HepG2 (cell line): Measurements from ENCODE around the gene N4BP2. TPM values are rescaled to one million over a fixed set of nuclear protein-coding genes. Genes with fewer than 3 reads are reported as not detected.

ENCODE experiments used
- ATAC-seq: fragments of 200-7000 bp; cut with Tn5 transposase; 3 replicates; pipeline ENCODE4 v1.9.1; 2020; ENCODE audit warnings: mild to moderate bottlenecking, moderate library complexity
- BruUV-seq: library from RNA; stranded (reverse); fragments of 400-500 nt; replicated peaks from 2 replicates; lab custom pipeline; 2021; lab: Mats Ljungman, UMichigan
- CTCF ChIA-PET: fragments of 300-600 bp; formaldehyde crosslinking; extraction: SDS; loops from one replicate; lab custom pipeline; 2021; ENCODE audit warnings: low total read pairs, inconsistent platforms, low intra/inter-chr PET ratio; lab: Yijun Ruan, JAX
- POLR2A ChIA-PET: fragments of 350-600 bp; sonication (Branson Sonifier 250); formaldehyde crosslinking; loops from one replicate; lab custom pipeline; 2020; ENCODE audit warnings: antibody characterized with exemption, inconsistent platforms; lab: Yijun Ruan, JAX
- DNase-seq: peaks from one replicate; pipeline ENCODE4 v3.0.0-alpha.2; 2015; ENCODE audit warnings: low spot score
- FAIRE-seq: peaks from 3 replicates; lab custom pipeline; 2011; peaks lifted over from hg19 to GRCh38; lab: Jason Lieb, UNC
- H2AFZ ChIP-seq: one replicate; pipeline ENCODE4 v1.6.1; 2011; ENCODE audit warnings: low read length, inconsistent platforms
- H3K27ac ChIP-seq: fragments of 300-600 bp; 3 replicates; pipeline ENCODE4 v1.8.0; 2011; ENCODE audit warnings: mixed run types, mild to moderate bottlenecking, mixed read lengths, low read length, inconsistent platforms; ENCODE audit not compliant: insufficient read depth; ENCODE audit errors: extremely low read length
- H3K27me3 ChIP-seq, 2 experiments: fragments of 200-600 bp in 1 of 2; 2 replicates in 1 of 2; 3 replicates in 1 of 2; pipeline versions ENCODE4 v1.6.0 to v1.8.0; 2011; ENCODE audit warnings: low read length in 2 of 2, mild to moderate bottlenecking in 2 of 2, moderate library complexity in 2 of 2, inconsistent platforms in 1 of 2; ENCODE audit not compliant: insufficient read depth in 2 of 2, control insufficient read depth in 1 of 2
- H3K36me3 ChIP-seq, 2 experiments: fragments of 200-600 bp in 1 of 2; replicated peaks in 1 of 2; 2 replicates in 1 of 2; 3 replicates in 1 of 2; pipeline versions ENCODE4 v1.5.1 to v1.8.0; 2011; ENCODE audit warnings: low read length in 2 of 2, inconsistent platforms in 1 of 2; ENCODE audit not compliant: insufficient read depth in 2 of 2, control insufficient read depth in 1 of 2
- H3K4me1 ChIP-seq: 2 replicates; pipeline ENCODE4 v1.5.1; 2012; ENCODE audit warnings: low read length, inconsistent platforms; ENCODE audit not compliant: insufficient read depth
- H3K4me2 ChIP-seq: 2 replicates; pipeline ENCODE4 v1.6.0; 2011; ENCODE audit warnings: low read depth, low read length, inconsistent platforms
- H3K4me3 ChIP-seq, 3 experiments: fragments of 200-600 bp in 1 of 3; sonication (generic), shearing (Covaris generic) in 1 of 3; replicated peaks in 1 of 3; 2 replicates each; pipeline ENCODE4 v1.5.1; 2011 to 2016; ENCODE audit warnings: low read length in 3 of 3, inconsistent platforms in 2 of 3, low read depth in 2 of 3, mild to moderate bottlenecking in 2 of 3, control low read depth in 1 of 3, mixed read lengths in 1 of 3; ENCODE audit not compliant: insufficient read depth in 1 of 3
- H3K79me2 ChIP-seq: one replicate; pipeline ENCODE4 v1.6.1; 2011; ENCODE audit warnings: low read length, inconsistent platforms; ENCODE audit not compliant: insufficient read depth
- H3K9ac ChIP-seq: 2 replicates; pipeline ENCODE4 v1.6.0; 2011; ENCODE audit warnings: mild to moderate bottlenecking, low read depth, low read length, inconsistent platforms; ENCODE audit not compliant: insufficient read depth
- H3K9me3 ChIP-seq: 2 replicates; pipeline ENCODE4 v1.5.1; 2012; ENCODE audit warnings: mild to moderate bottlenecking, low read length
- H4K20me1 ChIP-seq: 2 replicates; pipeline ENCODE4 v1.6.0; 2011; ENCODE audit warnings: inconsistent platforms, mild to moderate bottlenecking, low read length, moderate library complexity; ENCODE audit not compliant: insufficient read depth
- MEIS2 ChIP-seq: sonication (generic); formaldehyde crosslinking; IDR thresholded peaks from 2 replicates; pipeline ENCODE4 v1.9.0; 2021; ENCODE audit warnings: mild to moderate bottlenecking, missing genetic modification reagents
- STAT5B ChIP-seq: sonication (generic); formaldehyde crosslinking; IDR thresholded peaks from 2 replicates; pipeline ENCODE4 v1.4.0; 2020; ENCODE audit warnings: missing genetic modification reagents
- ZNF253 ChIP-seq: sonication (generic); formaldehyde crosslinking; IDR thresholded peaks from 2 replicates; pipeline ENCODE4 v1.8.0; 2022; ENCODE audit warnings: mild to moderate bottlenecking, missing genetic modification reagents, borderline replicate concordance
- ZNF460 ChIP-seq: sonication (generic); formaldehyde crosslinking; IDR thresholded peaks from 2 replicates; pipeline ENCODE4 v1.5.1; 2020; ENCODE audit warnings: missing genetic modification reagents, mild to moderate bottlenecking, borderline replicate concordance
- WGBS: methylation state at CpG from one replicate; pipeline ENCODE4 v1.1.6; 2017; ENCODE audit warnings: low lambda C conversion rate; 5-methylcytosine and 5-hydroxymethylcytosine counted together
- in situ Hi-C: cut with HindIII; loops from 2 replicates; pipeline ENCODE4 v1.10.0; 2017; ENCODE audit warnings: low pct_unique_long_range_greater_than_20kb; ENCODE audit not compliant: extremely low pct_ligation_motif_present
- intact Hi-C: fragments of 100-400 bp; cut with micrococcal nuclease; formaldehyde crosslinking; loops from one replicate; pipeline ENCODE4 v1.10.0; 2022; ENCODE audit not compliant: unreplicated experiment
- polyA plus RNA-seq, 8 experiments: library from polyadenylated mRNA; depleted of rRNA in 3 of 8; stranded (reverse) in 7 of 8; unstranded in 1 of 8; fragments of >200 nt; fragmentation: Illumina TruSeq in 4 of 8; extraction: Trizol in 4 of 8; gene quantifications; 2 replicates each; pipeline versions ENCODE4 v1.2.1 to v1.2.3, GENCODE V29; 2011 to 2016; ENCODE audit warnings: low read depth in 4 of 8, missing spikeins in 1 of 8, mixed read lengths in 1 of 8; ENCODE audit not compliant: insufficient read depth in 1 of 8
- total RNA-seq, 5 experiments: library from RNA; depleted of rRNA; stranded (reverse); fragments of >200 nt; fragmentation: Illumina TruSeq; extraction: Trizol; gene quantifications; 2 replicates each; pipeline ENCODE4 v1.2.3, GENCODE V29; 2016; ENCODE audit warnings: low read depth in 1 of 5
- TF ChIP-seq, protein P1 (sequence below): sonication (generic); formaldehyde crosslinking; IDR thresholded peaks from 2 replicates; pipeline ENCODE4 v1.4.0; 2020; ENCODE audit warnings: missing genetic modification reagents

The N4BP2 gene
- total and polyA plus RNA-seq, 2 of the 13 experiments (the other 11 are each of a cell fraction or from before 2014, with no cell fraction given), result 5.6 to 12.9 TPM

GRCh38 chr4:40201898-40202297 lies 145.2 kb downstream of the N4BP2 start:
- DNase-seq, result no peak

GRCh38 chr4:40202474-40202873 lies 145.8 kb downstream of the N4BP2 start:
- ATAC-seq (no peak), DNase-seq (no peak), FAIRE-seq (no peak)
- Histone ChIP-seq H3K79me2 (no peaks in the 10 kb centered on the region), H3K9me3 (no peaks in the 10 kb centered on the region), H3K27ac (no peak overlapping the region), H3K36me3 (no peaks in the 10 kb centered on the region), H3K4me1 (peaks cover 12% of the 10 kb centered on the region; the same call in 1 of the 2 replicates), H3K27me3 (peaks cover 0 to 9% of the 10 kb centered on the region in 2 experiments; a peak in 2 of 5 replicates), H2AFZ (no peak overlapping the region), H3K4me3 (no peak overlapping the region), H3K9ac (no peak overlapping the region), H4K20me1 (no peaks in the 10 kb centered on the region), H3K4me2 (no peak overlapping the region)
- intact Hi-C loops (no loop called here), in situ Hi-C loops (no loop called here)
- ChIA-PET POLR2A (no interaction called here), CTCF (no interaction called here)
- no TSS peak for BruUV-seq
- 84% methylated on average over 3 of the region's 3 CpGs for WGBS
- no peak for TF ChIP-seq MEIS2 (CRISPR knock-in tag)
- TF ChIP-seq, protein P1, sequence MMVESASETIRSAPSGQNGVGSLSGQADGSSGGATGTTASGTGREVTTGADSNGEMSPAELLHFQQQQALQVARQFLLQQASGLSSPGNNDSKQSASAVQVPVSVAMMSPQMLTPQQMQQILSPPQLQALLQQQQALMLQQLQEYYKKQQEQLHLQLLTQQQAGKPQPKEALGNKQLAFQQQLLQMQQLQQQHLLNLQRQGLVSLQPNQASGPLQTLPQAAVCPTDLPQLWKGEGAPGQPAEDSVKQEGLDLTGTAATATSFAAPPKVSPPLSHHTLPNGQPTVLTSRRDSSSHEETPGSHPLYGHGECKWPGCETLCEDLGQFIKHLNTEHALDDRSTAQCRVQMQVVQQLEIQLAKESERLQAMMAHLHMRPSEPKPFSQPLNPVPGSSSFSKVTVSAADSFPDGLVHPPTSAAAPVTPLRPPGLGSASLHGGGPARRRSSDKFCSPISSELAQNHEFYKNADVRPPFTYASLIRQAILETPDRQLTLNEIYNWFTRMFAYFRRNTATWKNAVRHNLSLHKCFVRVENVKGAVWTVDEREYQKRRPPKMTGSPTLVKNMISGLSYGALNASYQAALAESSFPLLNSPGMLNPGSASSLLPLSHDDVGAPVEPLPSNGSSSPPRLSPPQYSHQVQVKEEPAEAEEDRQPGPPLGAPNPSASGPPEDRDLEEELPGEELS (CRISPR knock-in tag), result no peak

More at GRCh38 chr4:40201898-40202297, 145.2 kb downstream of the N4BP2 start:
- CTCF ChIA-PET, result no interaction called here
- ATAC-seq, result no peak
- no peak for FAIRE-seq
- Histone ChIP-seq H3K36me3 (no peaks in the 10 kb centered on the region), H3K79me2 (no peaks in the 10 kb centered on the region), H3K4me2 (no peak overlapping the region), H3K9ac (no peak overlapping the region), H3K4me3 (no peak overlapping the region), H3K27ac (no peak overlapping the region), H3K27me3 (peaks cover 0 to 9% of the 10 kb centered on the region in 2 experiments; a peak in 2 of 5 replicates), H2AFZ (no peak overlapping the region), H3K9me3 (no peaks in the 10 kb centered on the region), H3K4me1 (peaks cover 12% of the 10 kb centered on the region; the same call in 1 of the 2 replicates), H4K20me1 (no peaks in the 10 kb centered on the region)
- WGBS, result 81% methylated on average over 4 of the region's 4 CpGs
- in situ Hi-C loops, result no loop called here
- intact Hi-C loops, result no loop called here
- no peak for TF ChIP-seq ZNF253 (CRISPR knock-in tag)
- peak; percentile 19; the same call in 1 of the 2 replicates for TF ChIP-seq ZNF460 (CRISPR knock-in tag)
- no peak for TF ChIP-seq STAT5B
- BruUV-seq, result no TSS peak
- POLR2A ChIA-PET, result no interaction called here
